ENCODE measurements around the gene DUSP19. TPM values are rescaled to one million over a fixed set of nuclear protein-coding genes. Genes with fewer than 3 reads are reported as not detected.

Gene DUSP19
- total and polyA plus RNA-seq, 2 donors (not counting 1 experiment from before 2014, with no cell fraction given) = 0.13 to 1.7 TPM

DNA sequence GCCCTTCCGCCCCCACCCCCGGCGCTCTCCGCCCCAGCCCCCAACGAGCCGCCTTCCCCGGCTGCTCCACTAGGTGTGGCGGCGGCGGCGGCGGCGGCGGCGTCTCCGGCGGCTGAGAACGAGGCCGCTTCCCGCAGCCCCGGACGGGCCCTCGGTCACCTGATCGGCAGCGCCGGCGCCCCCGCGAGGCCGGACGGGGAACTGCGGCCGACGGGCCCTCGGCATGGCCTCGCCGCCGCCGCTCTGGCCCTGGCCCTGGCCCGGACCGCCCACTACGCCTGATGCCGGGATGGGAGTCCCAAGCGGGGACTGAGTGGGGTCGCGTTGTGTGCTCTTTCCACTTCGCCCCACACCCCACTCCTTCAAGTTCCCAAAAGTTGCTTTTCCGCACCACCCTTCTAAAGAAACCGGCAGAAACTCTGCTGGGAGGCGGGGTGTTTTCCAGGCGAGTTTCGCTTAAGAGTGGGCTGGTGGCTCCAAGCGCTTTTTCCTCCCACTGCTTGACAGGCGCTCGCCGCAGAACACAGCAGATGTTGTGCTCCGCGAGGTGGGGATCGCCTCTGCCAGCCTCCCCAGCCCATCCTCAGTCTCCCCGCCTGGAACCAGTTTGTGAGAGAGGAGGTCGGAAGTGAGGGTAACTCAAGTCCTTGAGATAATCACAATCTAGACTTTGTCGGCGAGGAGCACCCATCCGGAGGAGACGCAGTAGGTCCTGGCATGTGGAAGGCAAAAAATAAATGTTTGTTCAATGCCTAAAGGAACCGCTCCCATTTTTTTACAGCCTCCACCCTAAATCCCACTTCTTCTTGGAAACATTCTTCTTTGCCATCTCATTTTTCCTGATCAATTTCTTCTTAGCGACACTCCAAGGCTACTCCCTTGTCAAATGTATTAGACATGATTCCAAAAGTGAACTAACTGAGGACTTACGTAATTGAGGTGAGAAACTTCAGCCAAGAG is 39.9 kb upstream of the DUSP19 start, which contains the start of gene NCKAP1:
TSS of gene NCKAP1 (minus strand) at position 117 of the 960 bp plus-strand sequence. CDS start 358 bp downstream, outside the sequence.
- WGBS (ENCODE audit: insufficient coverage) = 2% methylated on average over 50 of the region's 68 CpGs
- H3K27me3 Mint-ChIP-seq = peaks cover 50% of the 10 kb centered on the region
- peak within 1 kb of the TSS; percentile 77 for H3K4me2 ChIP-seq (replicated peaks; ENCODE audit: low read depth, low read length, poor library complexity, severe bottlenecking)

More for the DNA sequence above, 39.9 kb upstream of the DUSP19 start, which contains the start of gene NCKAP1:
- no peaks in the 10 kb centered on the region for H3K9me3 Mint-ChIP-seq (ENCODE audit: insufficient read depth)
- Histone ChIP-seq H3K4me1 (ENCODE audit: control insufficient read depth in 2 of 2, insufficient read depth in 2 of 2, low read length in 2 of 2) (peaks cover 22 to 41% of the 10 kb centered on the region in 2 donors), H3K79me2 (ENCODE audit: control insufficient read depth, insufficient read depth, low read length) (no peaks in the 10 kb centered on the region), H3K27ac (ENCODE audit: low read length in 2 of 2) (no peak within 1 kb of the TSS), H3K9ac (ENCODE audit: low read length) (peak within 1 kb of the TSS; percentile 42), H3K36me3 (replicated peaks in 1 of 2; ENCODE audit: control extremely low read depth in 1 of 2, control insufficient read depth in 1 of 2, extremely low read depth in 1 of 2, insufficient read depth in 2 of 2, low read length in 1 of 2) (no peaks in the 10 kb centered on the region), H4K20me1 (ENCODE audit: control insufficient read depth, insufficient read depth, low read length, poor library complexity, severe bottlenecking) (no peaks in the 10 kb centered on the region), H2AFZ (ENCODE audit: insufficient read depth, low read depth, low read length, poor library complexity, severe bottlenecking) (peak within 1 kb of the TSS; percentile 59), H3K4me3 (ENCODE audit: control extremely low read depth in 1 of 5, extremely low read depth in 1 of 5, insufficient read depth in 1 of 5, low read depth in 2 of 5, low read length in 4 of 5) (peak within 1 kb of the TSS in 3 of 5 experiments; percentile 32 to 43 (median 35)), H3K27me3 (replicated peaks in 1 of 4; ENCODE audit: control extremely low read depth in 1 of 4, control insufficient read depth in 3 of 4, insufficient read depth in 4 of 4, low read length in 3 of 4) (peaks cover 6 to 58% (median 51%) of the 10 kb centered on the region in 4 experiments), H3K9me3 (ENCODE audit: control extremely low read depth in 1 of 3, control insufficient read depth in 2 of 3, insufficient read depth in 1 of 3, low read length in 2 of 3) (peaks cover 6 to 17% (median 6%) of the 10 kb centered on the region in 3 donors)
- peak within 1 kb of the TSS; percentile 74 for H3K4me3 Mint-ChIP-seq
- DNase-seq (peak; percentile 65), ATAC-seq (ENCODE audit: low read depth) (peak; percentile 70)
- H3K27ac Mint-ChIP-seq = peak within 1 kb of the TSS; percentile 41
- POLR2A ChIA-PET = no interaction called here
- peak; percentile 70 for TF ChIP-seq CTCF (IDR thresholded peaks at IDR 0.05)
- TF ChIP-seq EZH2 (IDR thresholded peaks at IDR 0.05; ENCODE audit: borderline replicate concordance, insufficient read depth, low read depth, low read length, poor library complexity, severe bottlenecking) = peak; percentile 37
- peaks cover 27% of the 10 kb centered on the region for H3K4me1 Mint-ChIP-seq
- intact Hi-C loops (cut with micrococcal nuclease) = loop anchor here (5.0 kb wide), 2 partner anchors 84 to 371 kb away; partner anchors contain the start of gene NUP35
- CTCF ChIA-PET = no interaction called here

Measured in B cell (primary cell).